Spleen (tissue), 7 donors: Measurements from ENCODE around the gene TRIM66.

Experiments used
- POLR2A ChIP-seq, 3 donors: fragments of 450-650 bp; IDR thresholded peaks; one replicate each; pipeline ENCODE4 v1.5.1; 2017; ENCODE audit warnings: antibody characterized with exemption in 3 of 3, mild to moderate bottlenecking in 1 of 3
- TF ChIP-seq, protein P1 (sequence below), 11 experiments: fragments of 200-600 bp in 7 of 11; fragments of 450-650 bp in 4 of 11; sonication (generic) in 4 of 11; IDR thresholded peaks in 8 of 11; conservative IDR thresholded peaks in 3 of 11; 1 replicate in 7 of 11; 2 replicates in 4 of 11; pipeline versions ENCODE4 v1.4.0 to v1.8.0; 2016 to 2021; ENCODE audit warnings: antibody characterized with exemption in 11 of 11, inconsistent platforms in 4 of 11, mild to moderate bottlenecking in 1 of 11
- donor health status: DM: no; HTN: no; CAD: no; lungs with moderate emphysema.
- donor health status: DM: no; HTN: no; CAD: no.
- donor health status: DM: no; HTN: no; CAD: no.

DNA sequence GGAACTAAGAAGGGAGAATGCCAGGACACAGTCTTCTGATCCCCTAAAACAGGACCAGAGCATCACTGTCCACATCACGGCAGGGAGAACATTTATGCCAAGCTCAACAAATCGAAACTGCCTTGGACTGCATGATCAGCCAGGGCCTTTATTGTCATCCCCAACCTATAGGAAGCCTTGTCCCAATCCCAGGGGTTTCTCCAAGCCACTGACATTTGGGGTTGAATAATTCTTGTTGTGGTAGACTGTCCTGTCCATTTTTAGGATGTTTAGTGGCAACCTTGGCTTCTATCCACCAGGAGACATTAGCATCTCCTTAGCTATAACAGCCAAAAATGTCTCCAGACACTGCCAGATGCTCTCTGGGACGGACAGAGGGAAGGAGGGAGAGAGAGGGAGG, 37.3 kb upstream of the TRIM66 start:
- TF ChIP-seq, protein P1, sequence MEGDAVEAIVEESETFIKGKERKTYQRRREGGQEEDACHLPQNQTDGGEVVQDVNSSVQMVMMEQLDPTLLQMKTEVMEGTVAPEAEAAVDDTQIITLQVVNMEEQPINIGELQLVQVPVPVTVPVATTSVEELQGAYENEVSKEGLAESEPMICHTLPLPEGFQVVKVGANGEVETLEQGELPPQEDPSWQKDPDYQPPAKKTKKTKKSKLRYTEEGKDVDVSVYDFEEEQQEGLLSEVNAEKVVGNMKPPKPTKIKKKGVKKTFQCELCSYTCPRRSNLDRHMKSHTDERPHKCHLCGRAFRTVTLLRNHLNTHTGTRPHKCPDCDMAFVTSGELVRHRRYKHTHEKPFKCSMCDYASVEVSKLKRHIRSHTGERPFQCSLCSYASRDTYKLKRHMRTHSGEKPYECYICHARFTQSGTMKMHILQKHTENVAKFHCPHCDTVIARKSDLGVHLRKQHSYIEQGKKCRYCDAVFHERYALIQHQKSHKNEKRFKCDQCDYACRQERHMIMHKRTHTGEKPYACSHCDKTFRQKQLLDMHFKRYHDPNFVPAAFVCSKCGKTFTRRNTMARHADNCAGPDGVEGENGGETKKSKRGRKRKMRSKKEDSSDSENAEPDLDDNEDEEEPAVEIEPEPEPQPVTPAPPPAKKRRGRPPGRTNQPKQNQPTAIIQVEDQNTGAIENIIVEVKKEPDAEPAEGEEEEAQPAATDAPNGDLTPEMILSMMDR (IDR thresholded peaks at IDR 0.05 in 8 of 11, conservative IDR thresholded peaks at IDR 0.05 in 3 of 11), result no peak
- TF ChIP-seq POLR2A (IDR thresholded peaks at IDR 0.05), result no peak
